Kidney epithelial cell (primary cell): ENCODE results near the gene PLXNA2. TPM values are rescaled to one million over a fixed set of nuclear protein-coding genes. Genes with fewer than 3 reads are reported as not detected.

ENCODE experiments used
- DNase-seq: peaks from one replicate; pipeline ENCODE4 v3.0.0-alpha.2; 2010; ENCODE audit warnings: low read depth
- H3K27me3 ChIP-seq: 2 replicates; pipeline ENCODE4 v1.6.0; 2011; ENCODE audit warnings: low read length; ENCODE audit not compliant: control insufficient read depth, insufficient read depth
- H3K36me3 ChIP-seq: 2 replicates; pipeline ENCODE4 v1.5.1; 2011; ENCODE audit warnings: low read length; ENCODE audit not compliant: control insufficient read depth, insufficient read depth
- H3K4me3 ChIP-seq: 2 replicates; pipeline ENCODE4 v1.5.1; 2011; ENCODE audit warnings: low read depth, mild to moderate bottlenecking, control low read depth, low read length
- CTCF ChIP-seq: IDR thresholded peaks from 2 replicates; pipeline ENCODE4 v1.5.1; 2011; ENCODE audit warnings: mild to moderate bottlenecking, moderate library complexity, low read length, control low read depth, inconsistent platforms; ENCODE audit not compliant: insufficient read depth, poor library complexity, severe bottlenecking
- total RNA-seq: library from RNA; depleted of rRNA; stranded (reverse); fragments of >200 nt; gene quantifications from 2 replicates; pipeline ENCODE4 v1.2.3, GENCODE V29; 2015

Gene PLXNA2
- total RNA-seq, 1 donor from 2014 or later, result 6.9 TPM

- H3K4me3 ChIP-seq, result no peak overlapping the region
- no peak for DNase-seq
- no peaks in the 10 kb centered on the region for H3K27me3 ChIP-seq
- no peaks in the 10 kb centered on the region for H3K36me3 ChIP-seq
- no peak for TF ChIP-seq CTCF
Observed at GRCh38 chr1:208041505-208041904, 202.7 kb downstream of the PLXNA2 start.

- DNase-seq, result no peak
- Histone ChIP-seq H3K36me3 (no peaks in the 10 kb centered on the region), H3K27me3 (no peaks in the 10 kb centered on the region), H3K4me3 (no peak overlapping the region)
- no peak for TF ChIP-seq CTCF
Observed at GRCh38 chr1:208040821-208041297, 203.3 kb downstream of the PLXNA2 start.

- Histone ChIP-seq H3K4me3 (no peak overlapping the region), H3K27me3 (no peaks in the 10 kb centered on the region), H3K36me3 (no peaks in the 10 kb centered on the region)
- DNase-seq, result no peak
- no peak for TF ChIP-seq CTCF
Observed at GRCh38 chr1:208039536-208040332, 204.4 kb downstream of the PLXNA2 start.

- Histone ChIP-seq H3K27me3 (no peaks in the 10 kb centered on the region), H3K36me3 (no peaks in the 10 kb centered on the region), H3K4me3 (no peak overlapping the region)
- no peak for TF ChIP-seq CTCF
- DNase-seq, result no peak
Observed at GRCh38 chr1:208038303-208038702, 205.9 kb downstream of the PLXNA2 start.

- no peak for TF ChIP-seq CTCF
- Histone ChIP-seq H3K36me3 (no peaks in the 10 kb centered on the region), H3K27me3 (no peaks in the 10 kb centered on the region), H3K4me3 (no peak overlapping the region)
- DNase-seq, result no peak
Observed at GRCh38 chr1:208036918-208037766, 207.0 kb downstream of the PLXNA2 start.
